Natural killer cell (primary cell): ENCODE data around the gene FOXO1. TPM values are rescaled to one million over a fixed set of nuclear protein-coding genes. Genes with fewer than 3 reads are reported as not detected.

ENCODE experiments used
- ATAC-seq, 3 donors: fragments of 150-1000 bp in 2 of 3; fragments of 200-7000 bp in 1 of 3; cut with Tn5 transposase; 1 replicate in 1 of 3; 2 replicates in 2 of 3; pipeline ENCODE4 v1.10.0; 2021; ENCODE audit warnings: mild to moderate bottlenecking in 2 of 3, moderate library complexity in 2 of 3
- DNase-seq, 2 donors: peaks; one replicate each; pipeline versions ENCODE4 v3.0.0 to v3.0.0-alpha.2; 2013 to 2021; ENCODE audit warnings: mixed read lengths in 1 of 2
- H3K27ac ChIP-seq: one replicate; pipeline ENCODE4 v1.5.1; 2013; ENCODE audit warnings: mild to moderate bottlenecking, low read length
- H3K27me3 ChIP-seq: one replicate; pipeline ENCODE4 v1.6.1; 2013; ENCODE audit warnings: low read length; ENCODE audit not compliant: control insufficient read depth, insufficient read depth
- H3K36me3 ChIP-seq: one replicate; pipeline ENCODE4 v1.6.1; 2013; ENCODE audit warnings: low read length; ENCODE audit not compliant: control insufficient read depth, insufficient read depth
- H3K4me1 ChIP-seq: one replicate; pipeline ENCODE4 v1.6.1; 2013; ENCODE audit warnings: low read length; ENCODE audit not compliant: control insufficient read depth, insufficient read depth
- H3K4me3 ChIP-seq: one replicate; pipeline ENCODE4 v1.5.1; 2013; ENCODE audit warnings: low read length
- H3K9me3 ChIP-seq: one replicate; pipeline ENCODE4 v1.6.1; 2013; ENCODE audit warnings: low read length; ENCODE audit not compliant: control insufficient read depth, insufficient read depth
- H3K27ac Mint-ChIP-seq, 2 donors: one replicate each; pipeline ENCODE4 v1.8.0; 2022; ENCODE audit warnings: mild to moderate bottlenecking in 2 of 2, mixed read lengths in 2 of 2, moderate library complexity in 1 of 2
- H3K27me3 Mint-ChIP-seq, 2 donors: one replicate each; pipeline ENCODE4 v1.8.0; 2022; ENCODE audit warnings: low read depth in 2 of 2, mixed read lengths in 2 of 2
- H3K36me3 Mint-ChIP-seq: one replicate; pipeline ENCODE4 v1.8.0; 2022; ENCODE audit warnings: mixed read lengths
- H3K4me1 Mint-ChIP-seq, 2 donors: one replicate each; pipeline ENCODE4 v1.8.0; 2022; ENCODE audit warnings: mixed read lengths in 2 of 2
- H3K4me3 Mint-ChIP-seq: one replicate; pipeline ENCODE4 v1.8.0; 2022; ENCODE audit warnings: mild to moderate bottlenecking, moderate library complexity, mixed read lengths
- H3K9me3 Mint-ChIP-seq, 2 donors: one replicate each; pipeline ENCODE4 v1.8.0; 2022; ENCODE audit warnings: mixed read lengths in 2 of 2
- CTCF ChIP-seq: fragments of 200-600 bp; IDR thresholded peaks from one replicate; pipeline ENCODE4 v1.8.0; 2022; ENCODE audit warnings: antibody characterized with exemption
- WGBS: methylation state at CpG from one replicate; pipeline ENCODE4 v1.1.7; 2013; ENCODE audit warnings: missing lambda C conversion rate; ENCODE audit not compliant: insufficient coverage; 5-methylcytosine and 5-hydroxymethylcytosine counted together
- intact Hi-C: fragments of 100-400 bp; cut with micrococcal nuclease; formaldehyde crosslinking; loops from one replicate; pipeline ENCODE4 v1.14.2; 2022
- total RNA-seq, 4 donors: library from RNA; stranded (reverse); fragments of 120-200 nt in 1 of 4; gene quantifications; one replicate each; pipeline versions ENCODE4 v1.2.3 to v1.2.4, GENCODE V29; 2013 to 2022

Gene FOXO1
- total RNA-seq, 3 donors from 2014 or later (not counting 1 experiment from before 2014, with no cell fraction given), result 23.9 to 29.8 (median 27.6) TPM

- Mint-ChIP-seq H3K9me3 (peaks cover 0 to 2% of the 10 kb centered on the region in 2 donors), H3K4me1 (peaks cover 52 to 62% of the 10 kb centered on the region in 2 donors), H3K36me3 (no peaks in the 10 kb centered on the region), H3K27me3 (no peaks in the 10 kb centered on the region), H3K27ac (peak overlapping the region; percentile 85 to 89), H3K4me3 (peak overlapping the region; percentile 73)
- Histone ChIP-seq H3K36me3 (no peaks in the 10 kb centered on the region), H3K27ac (peak overlapping the region; percentile 65), H3K4me3 (no peak overlapping the region), H3K4me1 (peaks cover 26% of the 10 kb centered on the region), H3K9me3 (no peaks in the 10 kb centered on the region), H3K27me3 (no peaks in the 10 kb centered on the region)
- TF ChIP-seq CTCF, result no peak
- ATAC-seq (peak; percentile 41 to 75 (median 74)), DNase-seq (peak in 1 of 2 donors; percentile 43)
- intact Hi-C loops, result no loop called here
- WGBS, result 25% methylated on average over 2 of the region's 3 CpGs
Observed at GRCh38 chr13:40653527-40654318, 12.7 kb downstream of the FOXO1 start.

GRCh38 chr13:40652588-40652940, 13.9 kb downstream of the FOXO1 start:
- Mint-ChIP-seq H3K27ac (peak overlapping the region in 1 of 2 donors; percentile 85), H3K36me3 (no peaks in the 10 kb centered on the region), H3K9me3 (peaks cover 0 to 2% of the 10 kb centered on the region in 2 donors), H3K27me3 (no peaks in the 10 kb centered on the region), H3K4me3 (no peak overlapping the region), H3K4me1 (peaks cover 50 to 63% of the 10 kb centered on the region in 2 donors)
- no peaks in the 10 kb centered on the region for H3K36me3 ChIP-seq
- H3K9me3 ChIP-seq, result no peaks in the 10 kb centered on the region
- H3K4me1 ChIP-seq, result peaks cover 28% of the 10 kb centered on the region
- no peaks in the 10 kb centered on the region for H3K27me3 ChIP-seq
- 60% methylated on average over 1 of the region's 2 CpGs for WGBS
- no peak for ATAC-seq
- intact Hi-C loops, result no loop called here
- H3K27ac ChIP-seq, result peak overlapping the region; percentile 48
- TF ChIP-seq CTCF, result no peak
- no peak for DNase-seq
- H3K4me3 ChIP-seq, result no peak overlapping the region

GRCh38 chr13:40651866-40652587, 14.4 kb downstream of the FOXO1 start:
- intact Hi-C loops, result no loop called here
- H3K4me3 ChIP-seq, result no peak overlapping the region
- H3K4me1 ChIP-seq, result peaks cover 28% of the 10 kb centered on the region
- Mint-ChIP-seq H3K36me3 (no peaks in the 10 kb centered on the region), H3K4me1 (peaks cover 52 to 65% of the 10 kb centered on the region in 2 donors), H3K27me3 (no peaks in the 10 kb centered on the region), H3K27ac (peak overlapping the region in 1 of 2 donors; percentile 85), H3K9me3 (peaks cover 0 to 2% of the 10 kb centered on the region in 2 donors), H3K4me3 (no peak overlapping the region)
- no peak for DNase-seq
- TF ChIP-seq CTCF, result no peak
- H3K9me3 ChIP-seq, result no peaks in the 10 kb centered on the region
- peak overlapping the region; percentile 48 for H3K27ac ChIP-seq
- no peaks in the 10 kb centered on the region for H3K27me3 ChIP-seq
- no peaks in the 10 kb centered on the region for H3K36me3 ChIP-seq
- 87% methylated on average over 13 of the region's 14 CpGs for WGBS
- ATAC-seq, result no peak
